Germinal center (tissue), 1 donor: ENCODE results near the gene AKT2.
A peak's percentile ranks its signal among the peaks of the same experiment; 100 is the strongest.
"Not testable (repeated sequence)": the region's sequence is repeated elsewhere in the genome, so short reads cannot be mapped to it uniquely, and the experiment has no call there.

Experiments
- DNase-seq: peaks from one replicate; pipeline ENCODE4 v3.0.0; 2012; ENCODE audit warnings: mixed read lengths, low spot score

The AKT2 gene

GRCh38 chr19:40219029-40219428 is 66.1 kb downstream of the AKT2 start:
- DNase-seq: not testable (repeated sequence)

GRCh38 chr19:40217934-40218890 is 66.9 kb downstream of the AKT2 start, which contains the start of gene TTC9B:
TSS of gene TTC9B (minus strand) at chr19:40218384. CDS start at chr19:40218381, 3 bp downstream.
- peak; percentile 64 for DNase-seq

DNA sequence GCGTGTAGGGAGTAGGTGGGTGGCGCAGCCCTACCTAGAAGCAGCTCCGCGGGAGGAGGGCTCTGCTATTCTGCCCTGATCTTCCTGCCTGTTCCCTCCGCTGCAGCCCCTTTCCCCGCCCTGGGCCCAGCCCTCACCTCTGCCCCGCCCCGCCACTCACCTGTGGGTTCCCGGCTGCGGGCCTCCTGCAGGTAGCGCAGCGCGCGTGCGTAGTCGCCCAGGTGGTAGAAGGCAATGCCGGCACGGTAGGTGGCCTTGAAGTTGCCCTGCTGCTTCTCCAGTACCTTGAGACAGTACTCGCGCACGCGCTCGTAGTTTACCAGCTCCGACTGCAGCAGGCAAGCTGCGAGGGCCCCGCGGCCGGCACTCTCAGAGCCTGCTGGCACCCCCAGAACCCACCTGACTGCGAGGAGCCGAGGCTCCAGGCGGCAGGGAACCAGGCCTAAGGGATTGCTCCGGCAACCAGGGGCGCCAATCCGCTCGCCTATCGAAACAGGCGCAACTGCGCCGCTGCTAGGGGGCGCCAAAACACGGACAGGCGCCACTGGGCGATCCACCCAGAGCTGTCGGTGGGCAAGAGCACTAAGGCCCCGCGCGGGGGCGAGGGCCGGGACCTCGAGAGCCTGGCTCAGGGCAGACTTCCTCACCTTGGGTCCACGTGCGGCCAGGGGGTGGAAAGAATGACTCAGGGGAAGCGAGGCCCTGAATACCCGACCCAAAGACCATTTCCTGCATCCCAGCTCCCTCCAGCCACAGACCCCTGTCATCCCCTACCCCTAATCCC is 67.9 kb downstream of the AKT2 start:
- peak; percentile 35 for DNase-seq

DNA sequence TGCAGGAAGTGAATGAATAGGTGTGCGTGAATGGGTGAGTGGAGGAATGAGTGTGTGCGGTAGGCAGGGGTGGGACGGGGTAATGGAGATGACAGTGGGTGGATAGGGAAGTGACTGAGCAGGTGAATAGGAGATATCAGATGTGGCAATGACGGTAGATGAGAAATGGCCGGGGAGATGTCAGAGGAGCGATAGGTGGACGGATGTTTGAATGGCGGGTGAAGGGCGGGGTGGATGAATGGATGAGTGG is 68.4 kb downstream of the AKT2 start:
- DNase-seq: no peak

DNA sequence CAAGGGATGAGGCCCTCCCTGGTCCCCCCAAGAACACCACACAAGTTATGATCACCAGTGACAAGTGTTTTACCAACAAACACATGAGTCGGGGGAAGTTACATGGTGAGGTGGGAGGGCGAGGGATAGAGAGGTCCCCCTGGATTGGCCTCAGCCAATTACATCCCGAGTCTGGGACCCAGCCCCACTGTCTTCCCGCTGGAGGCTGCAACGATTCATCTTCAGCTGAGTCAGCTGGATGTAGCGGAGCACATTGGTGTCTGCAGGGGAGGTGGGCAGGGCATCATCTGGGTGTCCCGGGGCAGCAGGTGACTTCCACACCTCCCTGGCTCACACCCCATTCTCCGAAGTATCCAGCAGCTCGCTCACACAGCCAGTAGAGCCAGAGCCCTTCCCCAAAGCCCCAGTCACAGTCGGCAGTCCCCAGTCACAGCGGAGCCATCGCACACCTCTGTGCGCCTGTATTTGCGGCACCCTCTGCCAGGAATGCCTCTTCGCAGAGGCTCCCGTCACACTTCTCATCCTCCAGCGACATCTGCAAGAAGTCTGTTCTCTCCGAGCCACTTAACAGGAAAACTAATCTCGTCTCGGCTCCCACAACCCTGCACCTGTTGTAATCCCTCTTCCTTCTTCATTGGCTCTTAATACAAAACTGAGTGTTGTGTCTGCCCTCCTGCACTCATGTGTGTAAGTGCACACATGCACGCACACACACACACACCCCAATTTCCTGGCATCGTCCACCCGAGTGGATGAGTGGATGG is 69.0 kb downstream of the AKT2 start:
- DNase-seq: no peak

DNA sequence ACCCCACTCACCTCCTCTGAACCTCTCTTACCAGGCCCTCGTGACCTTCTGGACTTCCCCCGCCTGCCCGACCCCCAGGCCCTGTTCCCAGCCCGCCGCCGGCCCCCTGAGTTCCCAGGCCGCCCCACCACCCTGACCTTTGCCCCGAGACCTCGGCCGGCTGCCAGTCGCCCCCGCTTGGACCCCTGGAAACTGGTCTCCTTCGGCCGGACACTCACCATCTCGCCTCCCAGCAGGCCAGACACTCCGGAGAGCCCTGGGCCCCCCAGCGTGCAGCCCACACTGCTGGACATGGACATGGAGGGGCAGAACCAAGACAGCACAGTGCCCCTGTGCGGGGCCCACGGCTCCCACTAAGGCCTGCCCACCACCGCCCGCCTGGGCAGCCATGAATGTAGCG is 70.2 kb downstream of the AKT2 start:
- no peak for DNase-seq

- no peak for DNase-seq
Observed at GRCh38 chr19:40213882-40214570, 71.1 kb downstream of the AKT2 start.

DNA sequence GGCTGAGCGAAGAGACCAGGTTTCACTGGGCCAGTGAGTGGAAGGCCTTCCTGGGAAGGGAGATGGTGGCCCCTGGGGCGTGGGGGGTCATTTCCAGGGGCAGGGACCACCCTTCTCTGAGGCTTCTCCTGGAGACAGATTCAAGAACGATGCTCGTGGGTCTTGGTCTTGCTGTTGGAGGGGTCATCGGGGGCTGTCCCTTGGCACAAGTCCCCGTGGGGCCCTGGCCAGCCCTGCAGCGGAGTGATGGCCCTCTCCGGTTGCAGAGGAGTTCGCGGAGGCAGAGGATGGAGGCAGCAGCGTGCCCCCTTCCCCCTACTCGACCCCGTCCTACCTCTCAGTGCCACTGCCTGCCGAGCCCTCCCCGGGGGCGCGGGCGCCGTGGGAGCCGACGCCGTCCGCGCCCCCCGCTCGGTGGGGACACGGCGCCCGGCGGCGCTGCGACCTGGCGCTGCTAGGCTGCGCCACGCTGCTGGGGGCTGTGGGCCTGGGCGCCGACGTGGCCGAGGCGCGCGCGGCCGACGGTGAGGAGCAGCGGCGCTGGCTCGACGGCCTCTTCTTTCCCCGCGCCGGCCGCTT is 71.8 kb downstream of the AKT2 start:
- no peak for DNase-seq

DNA sequence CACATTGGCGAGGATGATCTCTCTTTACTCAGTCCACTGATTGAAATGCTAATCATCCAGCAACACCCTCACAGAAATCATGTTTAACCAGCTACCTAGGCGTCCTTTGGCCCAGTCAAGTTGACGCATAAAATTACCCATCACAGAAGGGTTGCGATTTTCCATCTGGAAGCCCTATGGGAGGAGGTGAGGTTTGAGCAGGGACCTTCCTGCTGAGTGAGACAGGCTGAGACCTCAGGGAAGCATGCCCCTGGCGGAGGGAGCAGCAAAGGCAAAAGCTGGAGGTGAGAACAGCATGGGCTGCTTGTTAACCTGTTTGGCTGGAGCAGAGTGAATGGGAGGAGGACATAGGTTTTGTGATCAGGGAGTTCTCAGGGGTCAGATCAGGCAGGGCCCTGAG is 74.3 kb downstream of the AKT2 start:
- no peak for DNase-seq

DNA sequence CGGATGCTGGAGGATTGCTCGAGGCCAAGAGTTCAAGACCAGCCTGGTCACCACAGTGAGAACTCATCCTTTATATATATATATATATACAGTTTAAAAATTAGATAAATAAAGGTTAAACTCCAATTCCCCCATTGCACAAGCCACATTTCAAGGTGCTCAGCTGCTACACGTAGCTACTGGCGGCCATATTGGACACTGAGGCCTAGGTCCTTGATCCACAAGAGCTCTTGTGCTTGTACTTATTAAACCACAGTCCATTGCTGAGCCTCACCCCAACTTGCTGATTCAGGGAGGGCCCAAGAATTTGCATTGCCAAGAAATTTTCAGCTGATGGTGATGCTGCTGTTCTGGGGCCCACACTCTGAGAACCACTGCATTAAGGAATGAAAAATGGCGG is 76.5 kb downstream of the AKT2 start:
- DNase-seq: no peak

- no peak for DNase-seq
Observed at GRCh38 chr19:40205760-40206159, 79.4 kb downstream of the AKT2 start.

- DNase-seq: no peak
Observed at GRCh38 chr19:40204381-40204780, 80.8 kb downstream of the AKT2 start.

- no peak for DNase-seq
Observed at GRCh38 chr19:40200341-40201099, 84.6 kb downstream of the AKT2 start.

DNA sequence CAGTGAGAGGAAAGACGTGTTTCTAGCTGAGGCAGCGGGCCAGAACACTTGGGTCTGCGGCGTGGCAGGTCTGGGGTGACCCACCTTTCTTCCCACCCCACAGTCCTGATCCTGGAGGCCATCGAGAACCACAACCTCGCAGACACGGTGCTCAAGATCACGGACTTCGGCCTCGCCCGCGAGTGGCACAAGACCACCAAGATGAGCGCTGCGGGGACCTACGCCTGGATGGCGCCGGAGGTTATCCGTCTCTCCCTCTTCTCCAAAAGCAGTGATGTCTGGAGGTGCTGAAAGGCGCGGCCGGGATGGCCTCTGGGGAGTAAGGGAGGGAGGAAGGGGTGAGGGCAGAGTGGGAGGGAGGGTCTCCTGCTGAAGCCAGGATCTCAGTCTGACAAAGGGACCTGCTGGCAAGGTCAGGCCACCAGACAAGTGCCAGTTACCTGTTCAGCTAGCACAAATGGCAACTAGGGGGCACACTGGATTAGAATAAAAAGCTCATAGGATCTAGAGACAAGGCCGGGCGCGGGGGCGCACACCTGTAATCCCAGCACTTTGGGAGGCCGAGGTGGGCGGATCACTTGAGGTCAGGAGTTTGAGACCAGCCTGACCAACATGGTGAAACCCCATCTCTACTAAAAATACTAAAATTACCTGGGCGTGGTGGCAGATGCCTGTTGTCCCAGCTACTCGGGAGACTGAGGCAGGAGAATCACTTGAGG is 86.7 kb downstream of the AKT2 start:
- no peak for DNase-seq

DNA sequence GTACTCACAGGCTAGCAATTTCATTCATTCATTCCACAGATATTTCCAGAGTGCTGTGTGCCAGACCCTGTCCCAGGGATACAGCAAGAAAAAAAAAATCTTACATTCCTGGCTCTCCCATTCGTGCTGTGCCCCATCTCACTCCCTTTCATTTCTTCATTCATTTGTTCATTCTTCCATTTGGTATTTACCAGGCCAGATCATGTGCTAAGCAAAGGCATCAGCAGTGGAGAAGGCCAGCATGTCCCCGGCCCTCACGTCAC is 91.6 kb downstream of the AKT2 start:
- DNase-seq: no peak

- DNase-seq: no peak
Observed at GRCh38 chr19:40192758-40193586, 92.2 kb downstream of the AKT2 start.

- peak; percentile 24 for DNase-seq
Observed at GRCh38 chr19:40191836-40192646, 93.1 kb downstream of the AKT2 start.
